ENCODE measurements around the gene SPATS2L.

Gene SPATS2L

DNA sequence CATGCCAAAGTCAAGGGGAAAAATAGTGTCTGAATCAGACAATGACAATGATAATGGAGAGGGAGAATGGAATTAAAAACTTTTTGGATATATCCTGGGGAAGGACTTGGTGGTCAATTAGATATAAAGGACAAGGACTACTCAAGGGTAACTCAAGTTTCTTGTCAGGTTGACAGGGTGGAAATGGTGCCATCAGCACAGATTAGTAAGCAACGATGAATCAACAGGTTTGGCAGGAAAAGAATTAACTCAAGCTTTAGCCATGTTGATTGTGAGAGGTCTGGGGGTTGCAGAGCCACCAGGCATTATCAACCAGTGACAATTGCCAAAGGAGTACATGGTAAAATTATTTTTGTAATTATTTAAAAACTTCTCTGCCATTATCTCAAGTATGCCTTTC lies 35.8 kb upstream of the SPATS2L start:
- TF ChIP-seq EZH2phosphoT487 (IDR thresholded peaks at IDR 0.05; ENCODE audit: borderline replicate concordance, low read length), result no peak
- TF ChIP-seq, protein P1, sequence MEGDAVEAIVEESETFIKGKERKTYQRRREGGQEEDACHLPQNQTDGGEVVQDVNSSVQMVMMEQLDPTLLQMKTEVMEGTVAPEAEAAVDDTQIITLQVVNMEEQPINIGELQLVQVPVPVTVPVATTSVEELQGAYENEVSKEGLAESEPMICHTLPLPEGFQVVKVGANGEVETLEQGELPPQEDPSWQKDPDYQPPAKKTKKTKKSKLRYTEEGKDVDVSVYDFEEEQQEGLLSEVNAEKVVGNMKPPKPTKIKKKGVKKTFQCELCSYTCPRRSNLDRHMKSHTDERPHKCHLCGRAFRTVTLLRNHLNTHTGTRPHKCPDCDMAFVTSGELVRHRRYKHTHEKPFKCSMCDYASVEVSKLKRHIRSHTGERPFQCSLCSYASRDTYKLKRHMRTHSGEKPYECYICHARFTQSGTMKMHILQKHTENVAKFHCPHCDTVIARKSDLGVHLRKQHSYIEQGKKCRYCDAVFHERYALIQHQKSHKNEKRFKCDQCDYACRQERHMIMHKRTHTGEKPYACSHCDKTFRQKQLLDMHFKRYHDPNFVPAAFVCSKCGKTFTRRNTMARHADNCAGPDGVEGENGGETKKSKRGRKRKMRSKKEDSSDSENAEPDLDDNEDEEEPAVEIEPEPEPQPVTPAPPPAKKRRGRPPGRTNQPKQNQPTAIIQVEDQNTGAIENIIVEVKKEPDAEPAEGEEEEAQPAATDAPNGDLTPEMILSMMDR (IDR thresholded peaks at IDR 0.05; ENCODE audit: low read depth, low read length, poor library complexity, severe bottlenecking), result no peak
- H3F3A ChIP-seq (ENCODE audit: control insufficient read depth, insufficient read depth), result no peaks in the 10 kb centered on the region
- H3K9me2 ChIP-seq (replicated peaks; ENCODE audit: control insufficient read depth, low read length), result no peaks in the 10 kb centered on the region
- H4K20me1 ChIP-seq (ENCODE audit: control insufficient read depth, insufficient read depth, low read depth, low read length), result no peaks in the 10 kb centered on the region
- H3K9me3 ChIP-seq (ENCODE audit: control insufficient read depth, insufficient read depth, low read length), result no peaks in the 10 kb centered on the region
- no peak overlapping the region for H3K27ac ChIP-seq (ENCODE audit: low read depth, low read length)
- no peak overlapping the region for H3K4me3 ChIP-seq (ENCODE audit: low read length)
- H3K36me3 ChIP-seq (ENCODE audit: control insufficient read depth, low read length), result no peaks in the 10 kb centered on the region
- no peaks in the 10 kb centered on the region for H3K27me3 ChIP-seq (ENCODE audit: control insufficient read depth, low read length)
- no peaks in the 10 kb centered on the region for H3K79me2 ChIP-seq (ENCODE audit: control insufficient read depth, low read length)
- no peaks in the 10 kb centered on the region for H3K4me1 ChIP-seq (ENCODE audit: control insufficient read depth, low read length)
- no peak overlapping the region for H3K4me2 ChIP-seq (ENCODE audit: low read length)

DNA sequence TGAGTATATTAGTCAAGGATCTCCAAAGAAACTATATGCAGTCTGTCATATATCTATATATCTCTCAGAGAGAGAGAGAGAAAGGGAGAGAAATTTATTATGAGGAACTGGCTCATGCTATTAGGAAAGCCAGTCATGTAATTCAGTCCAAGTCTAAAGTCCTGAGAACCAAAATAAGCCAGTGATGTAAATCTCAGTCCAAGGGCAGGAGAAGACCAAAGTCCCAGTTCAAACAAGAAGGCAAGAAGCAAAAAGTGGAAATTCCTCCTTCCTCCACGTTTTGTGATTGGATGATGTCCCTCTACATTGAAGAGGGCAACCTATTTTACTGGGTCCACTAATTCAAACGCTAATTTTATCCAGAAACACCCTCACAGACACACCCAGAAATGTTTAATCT lies 34.2 kb upstream of the SPATS2L start:
- Histone ChIP-seq H3K4me1 (ENCODE audit: control insufficient read depth, low read length) (no peaks in the 10 kb centered on the region), H3K9me2 (replicated peaks; ENCODE audit: control insufficient read depth, low read length) (no peaks in the 10 kb centered on the region), H3K36me3 (ENCODE audit: control insufficient read depth, low read length) (no peaks in the 10 kb centered on the region), H4K20me1 (ENCODE audit: control insufficient read depth, insufficient read depth, low read depth, low read length) (no peaks in the 10 kb centered on the region), H3K27me3 (ENCODE audit: control insufficient read depth, low read length) (no peaks in the 10 kb centered on the region), H3K9me3 (ENCODE audit: control insufficient read depth, insufficient read depth, low read length) (no peaks in the 10 kb centered on the region), H3K4me3 (ENCODE audit: low read length) (no peak overlapping the region), H3F3A (ENCODE audit: control insufficient read depth, insufficient read depth) (no peaks in the 10 kb centered on the region), H3K79me2 (ENCODE audit: control insufficient read depth, low read length) (no peaks in the 10 kb centered on the region), H3K4me2 (ENCODE audit: low read length) (no peak overlapping the region), H3K27ac (ENCODE audit: low read depth, low read length) (no peak overlapping the region)
- TF ChIP-seq EZH2phosphoT487 (IDR thresholded peaks at IDR 0.05; ENCODE audit: borderline replicate concordance, low read length), result no peak
- TF ChIP-seq, protein P1 (IDR thresholded peaks at IDR 0.05; ENCODE audit: low read depth, low read length, poor library complexity, severe bottlenecking), result no peak

DNA sequence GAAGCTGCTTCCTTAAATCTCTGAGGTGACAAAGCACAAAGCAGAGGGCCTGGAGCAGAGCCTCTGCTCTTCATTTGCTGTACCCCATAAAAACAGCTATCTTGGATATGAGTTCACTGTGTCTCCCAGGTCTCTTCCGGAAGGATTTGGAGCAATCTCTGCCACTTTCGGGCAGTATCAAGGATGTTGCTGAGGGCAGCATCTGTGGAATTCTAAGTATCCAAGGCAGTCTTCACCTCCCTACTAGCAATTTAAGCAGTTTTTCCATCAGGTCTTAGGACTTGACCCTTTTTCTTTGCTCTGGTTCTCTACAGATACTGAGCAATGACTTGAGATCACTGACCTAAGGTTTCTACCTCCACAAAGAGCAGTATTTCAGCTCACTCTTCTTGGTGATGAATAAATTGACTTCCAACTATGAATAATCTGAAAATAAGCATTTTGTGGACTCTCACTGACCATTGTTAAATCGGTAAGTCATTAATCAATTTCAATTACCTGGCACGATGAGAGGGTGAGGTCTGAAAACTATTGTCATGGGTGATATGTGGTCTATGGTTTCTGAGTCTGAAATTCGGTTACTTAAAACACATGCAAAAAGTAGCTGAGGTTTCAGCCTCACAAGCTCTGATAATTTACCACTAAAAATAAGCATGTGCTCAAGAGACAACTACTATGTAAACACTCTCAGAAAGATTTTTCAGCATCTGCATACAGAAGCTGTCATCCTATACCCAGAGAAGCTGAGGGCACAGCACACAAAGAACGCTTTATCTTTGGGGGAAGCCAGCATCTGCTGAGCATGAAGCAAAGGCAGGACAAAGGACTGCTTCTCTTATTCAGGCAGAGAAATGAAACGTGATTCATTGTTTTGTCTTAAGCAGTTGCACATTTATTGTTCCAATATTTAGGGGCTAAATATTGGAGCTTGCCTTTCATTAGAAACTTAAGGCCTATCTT lies 32.1 kb upstream of the SPATS2L start:
- Histone ChIP-seq H4K20me1 (ENCODE audit: control insufficient read depth, insufficient read depth, low read depth, low read length) (no peaks in the 10 kb centered on the region), H3F3A (ENCODE audit: control insufficient read depth, insufficient read depth) (no peaks in the 10 kb centered on the region), H3K9me2 (replicated peaks; ENCODE audit: control insufficient read depth, low read length) (no peaks in the 10 kb centered on the region), H3K27ac (ENCODE audit: low read depth, low read length) (no peak overlapping the region), H3K36me3 (ENCODE audit: control insufficient read depth, low read length) (no peaks in the 10 kb centered on the region), H3K4me3 (ENCODE audit: low read length) (no peak overlapping the region), H3K4me2 (ENCODE audit: low read length) (no peak overlapping the region), H3K9me3 (ENCODE audit: control insufficient read depth, insufficient read depth, low read length) (no peaks in the 10 kb centered on the region), H3K4me1 (ENCODE audit: control insufficient read depth, low read length) (no peaks in the 10 kb centered on the region), H3K27me3 (ENCODE audit: control insufficient read depth, low read length) (no peaks in the 10 kb centered on the region), H3K79me2 (ENCODE audit: control insufficient read depth, low read length) (no peaks in the 10 kb centered on the region)
- TF ChIP-seq, protein P1 (IDR thresholded peaks at IDR 0.05; ENCODE audit: low read depth, low read length, poor library complexity, severe bottlenecking), result no peak
- TF ChIP-seq EZH2phosphoT487 (IDR thresholded peaks at IDR 0.05; ENCODE audit: borderline replicate concordance, low read length), result no peak
